Vagina (tissue), 2 donors: Measurements from ENCODE around the gene AP5M1. TPM values are rescaled to one million over a fixed set of nuclear protein-coding genes. Genes with fewer than 3 reads are reported as not detected.
"Not testable (repeated sequence)": the region's sequence is repeated elsewhere in the genome, so short reads cannot be mapped to it uniquely, and the experiment has no call there.

ENCODE experiments used
- DNase-seq, 2 donors: peaks; one replicate each; pipeline ENCODE4 v3.0.0-alpha.2; 2017; ENCODE audit errors: extremely low spot score in 2 of 2
- H3K27ac ChIP-seq: fragments of 200-600 bp; sonication (generic); one replicate; pipeline ENCODE4 v1.5.1; 2019
- H3K27me3 ChIP-seq: fragments of 200-600 bp; sonication (generic); one replicate; pipeline ENCODE4 v1.5.1; 2019
- H3K36me3 ChIP-seq, 2 donors: fragments of 200-600 bp; sonication (generic); one replicate each; pipeline ENCODE4 v1.5.1; 2017 to 2019
- H3K4me1 ChIP-seq: fragments of 200-600 bp; sonication (generic); one replicate; pipeline ENCODE4 v1.5.1; 2019
- H3K4me3 ChIP-seq, 2 donors: fragments of 200-600 bp; sonication (generic); 1 replicate in 1 of 2; 2 replicates in 1 of 2; pipeline ENCODE4 v1.5.1; 2016 to 2019
- H3K9me3 ChIP-seq: fragments of 200-600 bp; sonication (generic); one replicate; pipeline ENCODE4 v1.5.1; 2019
- POLR2A ChIP-seq, 2 donors: fragments of 450-650 bp; IDR thresholded peaks; one replicate each; pipeline ENCODE4 v1.6.1; 2017; ENCODE audit warnings: antibody characterized with exemption in 2 of 2, mild to moderate bottlenecking in 2 of 2, moderate library complexity in 2 of 2
- POLR2AphosphoS5 ChIP-seq, 2 donors: sonication (generic); formaldehyde crosslinking; IDR thresholded peaks; one replicate each; pipeline ENCODE4 v1.9.0; 2017; ENCODE audit warnings: antibody characterized with exemption in 2 of 2, mild to moderate bottlenecking in 2 of 2, low read depth in 1 of 2; ENCODE audit not compliant: insufficient read depth in 1 of 2
- intact Hi-C: fragments of 100-400 bp; cut with DNase I; formaldehyde crosslinking; loops from one replicate; pipeline ENCODE4 v1.15.1; 2023
- total RNA-seq: library from RNA; depleted of rRNA; stranded (reverse); fragments of >200 nt; gene quantifications from one replicate; pipeline ENCODE4 v1.2.3, GENCODE V29; 2016
- TF ChIP-seq, protein P1 (sequence below), 3 experiments: fragments of 450-650 bp in 2 of 3; fragments of 200-600 bp in 1 of 3; sonication (generic) in 1 of 3; IDR thresholded peaks; one replicate each; pipeline ENCODE4 v1.5.1; 2017 to 2019; ENCODE audit warnings: antibody characterized with exemption in 3 of 3, mild to moderate bottlenecking in 2 of 3, moderate library complexity in 2 of 3

AP5M1 gene, protein sequence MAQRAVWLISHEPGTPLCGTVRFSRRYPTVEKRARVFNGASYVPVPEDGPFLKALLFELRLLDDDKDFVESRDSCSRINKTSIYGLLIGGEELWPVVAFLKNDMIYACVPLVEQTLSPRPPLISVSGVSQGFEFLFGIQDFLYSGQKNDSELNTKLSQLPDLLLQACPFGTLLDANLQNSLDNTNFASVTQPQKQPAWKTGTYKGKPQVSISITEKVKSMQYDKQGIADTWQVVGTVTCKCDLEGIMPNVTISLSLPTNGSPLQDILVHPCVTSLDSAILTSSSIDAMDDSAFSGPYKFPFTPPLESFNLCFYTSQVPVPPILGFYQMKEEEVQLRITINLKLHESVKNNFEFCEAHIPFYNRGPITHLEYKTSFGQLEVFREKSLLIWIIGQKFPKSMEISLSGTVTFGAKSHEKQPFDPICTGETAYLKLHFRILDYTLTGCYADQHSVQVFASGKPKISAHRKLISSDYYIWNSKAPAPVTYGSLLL
- 18.2 TPM for total RNA-seq

DNA sequence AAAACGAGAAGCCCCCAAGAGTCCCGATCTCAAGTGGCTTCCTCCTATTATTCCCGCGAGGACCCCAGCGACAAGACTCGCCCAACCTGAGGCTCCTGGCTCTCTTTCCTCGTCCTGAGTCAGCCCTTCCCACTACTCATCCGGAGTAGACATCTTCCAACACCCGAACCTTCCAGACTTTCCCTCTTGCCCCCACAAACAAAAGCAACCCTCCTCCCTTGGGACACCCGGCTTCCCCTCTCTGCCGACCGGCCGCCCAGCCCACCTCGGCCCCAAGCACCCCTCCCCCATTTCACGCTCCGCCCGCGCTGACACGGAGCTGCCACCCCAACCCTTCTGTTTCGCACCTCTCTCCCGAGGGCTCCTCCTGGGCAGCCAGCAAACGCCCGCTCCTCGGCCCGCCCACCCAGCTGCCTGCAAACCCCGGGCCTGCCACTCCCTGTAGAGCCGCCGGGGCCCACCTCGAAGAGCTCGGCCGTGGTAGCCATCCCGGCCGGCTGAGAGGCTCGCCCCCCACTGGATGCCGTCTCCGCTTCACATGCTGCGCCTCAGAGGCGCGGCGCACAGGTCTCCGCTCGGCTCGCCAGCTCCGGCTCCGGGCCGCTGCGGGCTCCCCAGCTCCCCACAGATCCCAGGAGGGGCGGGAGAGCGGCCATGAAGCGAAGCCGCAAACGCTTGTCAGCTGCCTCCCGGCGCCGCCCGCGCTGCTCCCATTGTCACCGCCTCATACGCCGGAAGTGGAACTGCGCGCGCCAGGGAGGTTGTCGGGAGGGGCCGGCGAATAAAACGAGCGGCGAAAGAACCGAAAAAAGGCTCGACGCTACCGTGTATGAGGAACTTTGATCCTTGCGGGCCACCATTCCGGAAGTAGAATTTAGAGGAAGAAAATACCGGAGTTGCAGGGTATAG is at the start of gene AP5M1, which contains the start of gene EXOC5:
AP5M1 (plus strand) TSS at position 811 of the 909 bp plus-strand sequence. CDS start 344 bp downstream, outside the sequence.
EXOC5 (minus strand) TSS at position 745 of the 909 bp plus-strand sequence; CDS start at position 488, 257 bp downstream.
- peak in 1 of 2 donors; percentile 89 for DNase-seq
- intact Hi-C loops: no loop called here
- Histone ChIP-seq H3K27ac (peak within 1 kb of the TSS; percentile 99), H3K36me3 (no peaks in the 10 kb centered on the region), H3K4me3 (peak within 1 kb of the TSS; percentile 61 to 99), H3K4me1 (peaks cover 54% of the 10 kb centered on the region), H3K9me3 (no peaks in the 10 kb centered on the region), H3K27me3 (no peaks in the 10 kb centered on the region)
- TF ChIP-seq POLR2A (IDR thresholded peaks at IDR 0.05): peak in 1 of 2 donors; percentile 4
- TF ChIP-seq, protein P1, sequence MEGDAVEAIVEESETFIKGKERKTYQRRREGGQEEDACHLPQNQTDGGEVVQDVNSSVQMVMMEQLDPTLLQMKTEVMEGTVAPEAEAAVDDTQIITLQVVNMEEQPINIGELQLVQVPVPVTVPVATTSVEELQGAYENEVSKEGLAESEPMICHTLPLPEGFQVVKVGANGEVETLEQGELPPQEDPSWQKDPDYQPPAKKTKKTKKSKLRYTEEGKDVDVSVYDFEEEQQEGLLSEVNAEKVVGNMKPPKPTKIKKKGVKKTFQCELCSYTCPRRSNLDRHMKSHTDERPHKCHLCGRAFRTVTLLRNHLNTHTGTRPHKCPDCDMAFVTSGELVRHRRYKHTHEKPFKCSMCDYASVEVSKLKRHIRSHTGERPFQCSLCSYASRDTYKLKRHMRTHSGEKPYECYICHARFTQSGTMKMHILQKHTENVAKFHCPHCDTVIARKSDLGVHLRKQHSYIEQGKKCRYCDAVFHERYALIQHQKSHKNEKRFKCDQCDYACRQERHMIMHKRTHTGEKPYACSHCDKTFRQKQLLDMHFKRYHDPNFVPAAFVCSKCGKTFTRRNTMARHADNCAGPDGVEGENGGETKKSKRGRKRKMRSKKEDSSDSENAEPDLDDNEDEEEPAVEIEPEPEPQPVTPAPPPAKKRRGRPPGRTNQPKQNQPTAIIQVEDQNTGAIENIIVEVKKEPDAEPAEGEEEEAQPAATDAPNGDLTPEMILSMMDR (IDR thresholded peaks at IDR 0.05): peak in 1 of 3 experiments; percentile 35
- TF ChIP-seq POLR2AphosphoS5 (IDR thresholded peaks at IDR 0.05; ENCODE audit: insufficient read depth in 1 of 2, low read depth in 1 of 2): peak; percentile 90 to 93

DNA sequence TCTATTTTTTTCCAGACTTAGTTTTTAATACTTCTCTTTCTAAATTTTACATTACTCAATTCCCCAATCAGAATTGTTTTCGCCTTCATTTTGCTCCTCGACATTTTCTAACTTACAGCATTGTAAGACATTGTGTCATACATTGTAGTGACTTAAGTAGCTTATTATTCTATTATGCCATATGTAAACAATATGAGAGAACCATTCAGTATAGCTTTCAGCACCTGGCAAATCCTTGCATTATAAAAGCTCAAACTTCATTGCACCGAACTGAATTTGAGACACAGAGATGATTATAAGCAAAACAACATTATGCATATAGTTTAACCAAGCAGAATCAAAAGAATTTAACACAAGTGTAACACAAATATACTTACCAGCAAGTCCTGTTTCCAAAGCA is 46.8 kb upstream of the AP5M1 start:
- no peak for DNase-seq
- Histone ChIP-seq H3K27me3 (no peaks in the 10 kb centered on the region), H3K4me3 (no peak overlapping the region), H3K27ac (no peak overlapping the region), H3K9me3 (no peaks in the 10 kb centered on the region), H3K36me3 (peaks cover 0 to 21% of the 10 kb centered on the region in 2 donors), H3K4me1 (no peaks in the 10 kb centered on the region)
- TF ChIP-seq, protein P1 (IDR thresholded peaks at IDR 0.05): no peak
- TF ChIP-seq POLR2AphosphoS5 (IDR thresholded peaks at IDR 0.05; ENCODE audit: insufficient read depth in 1 of 2, low read depth in 1 of 2): no peak
- no peak for TF ChIP-seq POLR2A (IDR thresholded peaks at IDR 0.05)
- intact Hi-C loops: no loop called here

DNA sequence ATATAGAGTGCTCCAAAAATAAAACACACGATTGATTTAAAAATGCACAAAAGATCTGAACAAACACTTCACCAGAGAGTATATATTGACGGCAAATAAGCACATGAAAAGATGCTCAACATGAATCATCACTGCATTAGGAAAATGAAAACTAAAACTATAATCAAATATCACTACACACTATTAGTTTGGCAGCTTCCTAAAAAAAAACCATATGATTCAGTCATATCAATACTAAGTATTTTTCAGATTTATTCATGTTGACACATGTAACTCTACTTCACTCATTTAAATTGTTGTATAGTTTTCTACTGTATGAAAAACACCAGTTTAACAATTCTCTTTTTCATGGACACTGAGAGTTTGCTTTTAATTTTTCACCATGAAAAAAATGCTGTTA is 41.7 kb upstream of the AP5M1 start:
- Histone ChIP-seq H3K27ac (no peak overlapping the region), H3K4me1 (no peaks in the 10 kb centered on the region), H3K27me3 (no peaks in the 10 kb centered on the region), H3K36me3 (peaks cover 0 to 30% of the 10 kb centered on the region in 2 donors), H3K9me3 (no peaks in the 10 kb centered on the region), H3K4me3 (no peak overlapping the region)
- DNase-seq: no peak
- TF ChIP-seq, protein P1 (IDR thresholded peaks at IDR 0.05): no peak
- TF ChIP-seq POLR2A (IDR thresholded peaks at IDR 0.05) (no peak), POLR2AphosphoS5 (IDR thresholded peaks at IDR 0.05; ENCODE audit: insufficient read depth in 1 of 2, low read depth in 1 of 2) (no peak)
- intact Hi-C loops: no loop called here

DNA sequence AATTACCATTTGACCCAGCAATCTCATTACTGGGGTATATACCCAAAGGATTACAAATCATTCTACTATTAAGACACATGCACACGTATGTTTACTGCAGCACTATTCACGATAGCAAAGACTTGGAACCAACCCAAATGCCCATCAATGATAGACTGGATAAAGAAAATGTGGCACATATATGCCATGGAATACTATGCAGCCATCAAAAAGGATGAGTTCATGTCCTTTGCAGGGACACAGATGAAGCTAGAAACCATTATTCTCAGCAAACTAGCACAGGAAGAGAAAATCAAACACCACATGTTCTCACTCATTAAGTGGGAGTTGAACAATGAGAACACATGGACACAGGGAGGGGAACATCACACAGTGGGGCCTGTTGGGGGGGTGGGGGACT is 40.5 kb upstream of the AP5M1 start:
- H3K9me3 ChIP-seq, intact Hi-C loops, DNase-seq, H3K4me3 ChIP-seq, H3K4me1 ChIP-seq, H3K27ac ChIP-seq, H3K27me3 ChIP-seq: not testable (repeated sequence)
- H3K36me3 ChIP-seq: peaks cover 0 to 27% of the 10 kb centered on the region in 2 donors

DNA sequence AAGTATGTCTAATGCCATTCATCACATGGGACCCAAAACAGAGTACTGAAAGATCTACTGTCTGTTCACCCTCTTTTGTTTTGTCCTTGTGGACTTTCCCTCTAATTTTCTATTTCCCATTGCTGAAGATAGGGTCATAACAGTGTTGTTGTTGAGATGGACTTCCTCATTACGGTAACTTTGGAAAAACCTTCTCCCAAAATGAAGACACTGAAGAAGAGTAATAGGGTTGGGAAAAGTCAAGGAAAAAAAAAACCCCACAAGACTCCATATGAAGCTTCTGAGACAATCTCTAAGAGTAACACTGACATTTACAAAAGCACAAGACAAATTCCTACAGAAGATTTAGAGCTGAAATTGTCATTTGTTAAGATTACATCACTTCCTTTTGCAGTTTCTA is 36.8 kb upstream of the AP5M1 start:
- Histone ChIP-seq H3K27ac (no peak overlapping the region), H3K4me1 (no peaks in the 10 kb centered on the region), H3K36me3 (peaks cover 0 to 35% of the 10 kb centered on the region in 2 donors), H3K27me3 (no peaks in the 10 kb centered on the region), H3K4me3 (no peak overlapping the region), H3K9me3 (no peaks in the 10 kb centered on the region)
- TF ChIP-seq POLR2AphosphoS5 (IDR thresholded peaks at IDR 0.05; ENCODE audit: insufficient read depth in 1 of 2, low read depth in 1 of 2): no peak
- TF ChIP-seq POLR2A (IDR thresholded peaks at IDR 0.05): no peak
- TF ChIP-seq, protein P1 (IDR thresholded peaks at IDR 0.05): no peak
- intact Hi-C loops: no loop called here
- no peak for DNase-seq

DNA sequence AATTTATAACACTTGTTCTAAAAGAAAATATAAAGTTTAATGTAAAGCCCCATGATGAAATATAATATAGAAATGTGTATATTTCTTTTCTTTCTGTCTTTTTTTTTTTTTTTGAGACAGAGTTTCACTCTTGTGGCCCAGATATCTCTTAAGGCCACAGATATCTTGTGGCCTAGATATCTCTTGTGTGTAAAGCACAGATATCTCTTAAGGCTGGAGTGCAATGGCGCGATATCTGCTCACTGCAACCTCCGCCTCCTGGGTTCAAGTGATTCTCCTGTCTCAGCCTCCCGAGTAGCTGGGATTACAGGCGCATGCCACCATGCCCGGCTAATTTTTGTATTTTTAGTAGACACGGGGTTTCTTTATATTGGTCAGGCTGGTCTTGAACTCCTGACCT is 28.7 kb upstream of the AP5M1 start:
- intact Hi-C loops, H3K4me3 ChIP-seq, H3K27me3 ChIP-seq, H3K9me3 ChIP-seq, H3K4me1 ChIP-seq, DNase-seq, H3K27ac ChIP-seq: not testable (repeated sequence)
- peaks cover 0 to 24% of the 10 kb centered on the region in 2 donors for H3K36me3 ChIP-seq
